Measurements from ENCODE around the gene HPS5. TPM values are rescaled to one million over a fixed set of nuclear protein-coding genes. Genes with fewer than 3 reads are reported as not detected.

Gene HPS5
- total and polyA plus RNA-seq, 2 of the 13 experiments (the other 11 are each of a cell fraction or from before 2014, with no cell fraction given), result 6.6 to 25.5 TPM

- no peak for TF ChIP-seq ZNF501 (CRISPR knock-in tag; IDR thresholded peaks at IDR 0.05)
- no peak for TF ChIP-seq ZSCAN30 (CRISPR knock-in tag; IDR thresholded peaks at IDR 0.05)
These were observed 4.4 kb downstream of the HPS5 start (continued) for GRCh38 chr11:18317551-18317950.

GRCh38 chr11:18315893-18316292 lies 6.0 kb downstream of the HPS5 start:
- H3K4me2 ChIP-seq (ENCODE audit: low read depth, low read length), result no peak overlapping the region
- no peak overlapping the region for H2AFZ ChIP-seq (ENCODE audit: low read length)
- peaks cover 0 to 4% of the 10 kb centered on the region in 2 experiments; a peak in 1 of 5 replicates for H3K36me3 ChIP-seq (replicated peaks in 1 of 2; ENCODE audit: control insufficient read depth in 1 of 2, insufficient read depth in 2 of 2, low read length in 2 of 2)
- no peak overlapping the region for H3K9ac ChIP-seq (ENCODE audit: insufficient read depth, low read depth, low read length)
- BruUV-seq (replicated peaks), result no TSS peak
- H3K4me1 ChIP-seq (ENCODE audit: insufficient read depth, low read length), result peaks cover 40% of the 10 kb centered on the region
- no peaks in the 10 kb centered on the region for H3K9me3 ChIP-seq (ENCODE audit: low read length)
- POLR2A ChIA-PET, result interaction anchor here (0.9 kb wide), 1 partner anchor 10 kb away, joined by 3 read pairs; no protein-coding TSS in a partner anchor
- TF ChIP-seq ZNF83 (CRISPR knock-in tag; IDR thresholded peaks at IDR 0.05; ENCODE audit: borderline replicate concordance), result no peak
- peak; percentile 88 for TF ChIP-seq ZNF121 (CRISPR knock-in tag; IDR thresholded peaks at IDR 0.05)
- H4K20me1 ChIP-seq (ENCODE audit: insufficient read depth, low read length), result no peaks in the 10 kb centered on the region
- DNase-seq (ENCODE audit: low spot score) (no peak), ATAC-seq (no peak), FAIRE-seq (no peak)
- CTCF ChIA-PET (ENCODE audit: low intra/inter-chr PET ratio, low total read pairs), result no interaction called here
- H3K27me3 ChIP-seq (ENCODE audit: control insufficient read depth in 1 of 2, insufficient read depth in 2 of 2, low read length in 2 of 2), result no peaks in the 10 kb centered on the region
- intact Hi-C loops (cut with micrococcal nuclease; ENCODE audit: unreplicated experiment), result no loop called here
- WGBS (ENCODE audit: low lambda C conversion rate), result 90% methylated on average over 2 of the region's 2 CpGs
- in situ Hi-C loops (cut with HindIII; ENCODE audit: extremely low pct_ligation_motif_present, low pct_unique_long_range_greater_than_20kb), result no loop called here
- H3K27ac ChIP-seq (ENCODE audit: extremely low read length, insufficient read depth, low read length), result no peak overlapping the region
- H3K79me2 ChIP-seq (ENCODE audit: insufficient read depth, low read length), result peaks cover 42% of the 10 kb centered on the region
- H3K4me3 ChIP-seq (replicated peaks in 1 of 3; ENCODE audit: insufficient read depth in 1 of 3, low read depth in 2 of 3, low read length in 3 of 3), result no peak overlapping the region

- in situ Hi-C loops (cut with HindIII; ENCODE audit: extremely low pct_ligation_motif_present, low pct_unique_long_range_greater_than_20kb), result no loop called here
- intact Hi-C loops (cut with micrococcal nuclease; ENCODE audit: unreplicated experiment), result no loop called here
- no peak overlapping the region for H3K4me3 ChIP-seq (replicated peaks in 1 of 3; ENCODE audit: insufficient read depth in 1 of 3, low read depth in 2 of 3, low read length in 3 of 3)
- no peak overlapping the region for H3K27ac ChIP-seq (ENCODE audit: extremely low read length, insufficient read depth, low read length)
- POLR2A ChIA-PET, result interaction anchor here (0.7 to 0.9 kb wide), 2 partner anchors 8 to 11 kb away, joined by 3 read pairs; no protein-coding TSS in a partner anchor
- CTCF ChIA-PET (ENCODE audit: low intra/inter-chr PET ratio, low total read pairs), result no interaction called here
- H3K4me1 ChIP-seq (ENCODE audit: insufficient read depth, low read length), result peaks cover 31% of the 10 kb centered on the region
- H3K27me3 ChIP-seq (ENCODE audit: control insufficient read depth in 1 of 2, insufficient read depth in 2 of 2, low read length in 2 of 2), result no peaks in the 10 kb centered on the region
- no peaks in the 10 kb centered on the region for H3K9me3 ChIP-seq (ENCODE audit: low read length)
- H3K79me2 ChIP-seq (ENCODE audit: insufficient read depth, low read length), result peaks cover 33% of the 10 kb centered on the region
- ATAC-seq (no peak), FAIRE-seq (no peak), DNase-seq (ENCODE audit: low spot score) (no peak)
- peaks cover 2 to 12% of the 10 kb centered on the region in 2 experiments; a peak in 2 of 5 replicates for H3K36me3 ChIP-seq (replicated peaks in 1 of 2; ENCODE audit: control insufficient read depth in 1 of 2, insufficient read depth in 2 of 2, low read length in 2 of 2)
- H3K9ac ChIP-seq (ENCODE audit: insufficient read depth, low read depth, low read length), result no peak overlapping the region
- BruUV-seq (replicated peaks), result no TSS peak
- H3K4me2 ChIP-seq (ENCODE audit: low read depth, low read length), result no peak overlapping the region
- no peak overlapping the region for H2AFZ ChIP-seq (ENCODE audit: low read length)
- no peaks in the 10 kb centered on the region for H4K20me1 ChIP-seq (ENCODE audit: insufficient read depth, low read length)
- 97% methylated on average over 9 of the region's 9 CpGs for WGBS (ENCODE audit: low lambda C conversion rate)
- TF ChIP-seq ARNT2 (CRISPR knock-in tag; IDR thresholded peaks at IDR 0.05; ENCODE audit: low read depth) (no peak), NFE2L1 (CRISPR knock-in tag; IDR thresholded peaks at IDR 0.05; ENCODE audit: borderline replicate concordance) (no peak), CBX2 (IDR thresholded peaks at IDR 0.05; ENCODE audit: low read depth, low read length) (no peak), CBX2 (CRISPR knock-in tag; IDR thresholded peaks at IDR 0.05; ENCODE audit: low read depth) (no peak), PHF20 (CRISPR knock-in tag; IDR thresholded peaks at IDR 0.05) (no peak), HOMEZ (CRISPR knock-in tag; IDR thresholded peaks at IDR 0.05; ENCODE audit: low read depth) (no peak), SP4 (CRISPR knock-in tag; IDR thresholded peaks at IDR 0.05) (no peak), ZFP91 (CRISPR knock-in tag; IDR thresholded peaks at IDR 0.05; ENCODE audit: borderline replicate concordance) (no peak), ZNF274 (CRISPR knock-in tag; IDR thresholded peaks at IDR 0.05) (no peak), JARID2 (CRISPR knock-in tag; IDR thresholded peaks at IDR 0.05; ENCODE audit: insufficient replicate concordance) (no peak)
These were observed 7.0 kb downstream of the HPS5 start for GRCh38 chr11:18314784-18315523.
